BLaER1 (cell line): ENCODE results near the gene BLOC1S4.

ENCODE experiments used
- H3K27ac ChIP-seq: shearing (Covaris generic); formaldehyde crosslinking; 2 replicates; pipeline ENCODE4 v1.8.1; 2022
- H3K27me3 ChIP-seq: shearing (Covaris generic); formaldehyde crosslinking; 2 replicates; pipeline ENCODE4 v1.8.1; 2022
- H3K36me3 ChIP-seq: shearing (Covaris generic); formaldehyde crosslinking; 2 replicates; pipeline ENCODE4 v1.8.1; 2022
- H3K4me1 ChIP-seq: shearing (Covaris generic); formaldehyde crosslinking; 2 replicates; pipeline ENCODE4 v1.8.1; 2022
- H3K4me2 ChIP-seq: shearing (Covaris generic); formaldehyde crosslinking; 2 replicates; pipeline ENCODE4 v1.8.1; 2022
- H3K4me3 ChIP-seq: shearing (Covaris generic); formaldehyde crosslinking; 2 replicates; pipeline ENCODE4 v1.8.1; 2022
- H3K9ac ChIP-seq: shearing (Covaris generic); formaldehyde crosslinking; 2 replicates; pipeline ENCODE4 v1.8.1; 2022
- H3K9me3 ChIP-seq: shearing (Covaris generic); formaldehyde crosslinking; 2 replicates; pipeline ENCODE4 v1.8.1; 2022
- H4K20me1 ChIP-seq: shearing (Covaris generic); formaldehyde crosslinking; 2 replicates; pipeline ENCODE4 v1.8.1; 2022
- Cebpa-rat ChIP-seq: shearing (Covaris generic); IDR thresholded peaks from 2 replicates; pipeline ENCODE4 v1.8.1; 2022

Gene BLOC1S4

GRCh38 chr4:6714954-6715353, 1.0 kb upstream of the BLOC1S4 start:
- H3K27me3 ChIP-seq = no peaks in the 10 kb centered on the region
- no peaks in the 10 kb centered on the region for H3K9me3 ChIP-seq
- TF ChIP-seq Cebpa-rat = no peak
- H4K20me1 ChIP-seq = peaks cover 34% of the 10 kb centered on the region
- H3K36me3 ChIP-seq = no peaks in the 10 kb centered on the region
- H3K4me1 ChIP-seq = peaks cover 44% of the 10 kb centered on the region
- H3K4me3 ChIP-seq = no peak overlapping the region
- no peak overlapping the region for H3K27ac ChIP-seq
- peak overlapping the region; percentile 84; the same call in 1 of the 2 replicates for H3K4me2 ChIP-seq
- H3K9ac ChIP-seq = no peak overlapping the region

- Histone ChIP-seq H3K36me3 (no peaks in the 10 kb centered on the region), H3K9ac (peak overlapping the region; percentile 95), H3K4me2 (peak overlapping the region; percentile 84), H4K20me1 (peaks cover 34% of the 10 kb centered on the region), H3K27me3 (no peaks in the 10 kb centered on the region), H3K27ac (peak overlapping the region; percentile 96), H3K9me3 (no peaks in the 10 kb centered on the region), H3K4me1 (peaks cover 44% of the 10 kb centered on the region), H3K4me3 (peak overlapping the region; percentile 95)
- no peak for TF ChIP-seq Cebpa-rat
These were observed 313 bp upstream of the BLOC1S4 start for GRCh38 chr4:6715704-6716017.

- Histone ChIP-seq H3K27me3 (no peaks in the 10 kb centered on the region), H3K4me3 (peak overlapping the region; percentile 95), H3K4me2 (peak overlapping the region; percentile 84), H3K4me1 (peaks cover 44% of the 10 kb centered on the region), H3K27ac (peak overlapping the region; percentile 96), H3K9me3 (no peaks in the 10 kb centered on the region), H3K9ac (peak overlapping the region; percentile 95), H4K20me1 (peaks cover 34% of the 10 kb centered on the region), H3K36me3 (no peaks in the 10 kb centered on the region)
- no peak for TF ChIP-seq Cebpa-rat
These were observed 1.1 kb downstream of the BLOC1S4 start for GRCh38 chr4:6716958-6717655.

GRCh38 chr4:6718932-6719610, 3.1 kb downstream of the BLOC1S4 start:
- H4K20me1 ChIP-seq = peaks cover 34% of the 10 kb centered on the region
- no peaks in the 10 kb centered on the region for H3K36me3 ChIP-seq
- no peak for TF ChIP-seq Cebpa-rat
- no peak overlapping the region for H3K9ac ChIP-seq
- no peaks in the 10 kb centered on the region for H3K9me3 ChIP-seq
- H3K4me1 ChIP-seq = peaks cover 44% of the 10 kb centered on the region
- H3K4me2 ChIP-seq = no peak overlapping the region
- H3K27ac ChIP-seq = no peak overlapping the region
- H3K4me3 ChIP-seq = no peak overlapping the region
- H3K27me3 ChIP-seq = no peaks in the 10 kb centered on the region

GRCh38 chr4:6719611-6720179, 3.7 kb downstream of the BLOC1S4 start:
- Histone ChIP-seq H3K4me2 (peak overlapping the region; percentile 65; the same call in 1 of the 2 replicates), H3K27me3 (no peaks in the 10 kb centered on the region), H3K9ac (no peak overlapping the region), H4K20me1 (peaks cover 34% of the 10 kb centered on the region), H3K4me1 (peaks cover 46% of the 10 kb centered on the region), H3K27ac (no peak overlapping the region), H3K9me3 (no peaks in the 10 kb centered on the region), H3K4me3 (no peak overlapping the region), H3K36me3 (no peaks in the 10 kb centered on the region)
- TF ChIP-seq Cebpa-rat = no peak

- H3K36me3 ChIP-seq = no peaks in the 10 kb centered on the region
- H3K9ac ChIP-seq = no peak overlapping the region; the same call in 1 of the 2 replicates
- no peak overlapping the region for H3K4me3 ChIP-seq
- peak overlapping the region; percentile 29; the same call in 1 of the 2 replicates for H3K27ac ChIP-seq
- TF ChIP-seq Cebpa-rat = no peak
- H3K27me3 ChIP-seq = no peaks in the 10 kb centered on the region
- no peaks in the 10 kb centered on the region for H3K9me3 ChIP-seq
- H4K20me1 ChIP-seq = peaks cover 34% of the 10 kb centered on the region
- H3K4me2 ChIP-seq = peak overlapping the region; percentile 65
- H3K4me1 ChIP-seq = peaks cover 50% of the 10 kb centered on the region
These were observed 4.3 kb downstream of the BLOC1S4 start for GRCh38 chr4:6720202-6720699.

- Histone ChIP-seq H3K4me3 (no peak overlapping the region), H3K27me3 (no peaks in the 10 kb centered on the region), H3K9me3 (no peaks in the 10 kb centered on the region), H3K27ac (no peak overlapping the region), H3K4me1 (peaks cover 45% of the 10 kb centered on the region), H3K36me3 (no peaks in the 10 kb centered on the region), H4K20me1 (peaks cover 34% of the 10 kb centered on the region), H3K9ac (no peak overlapping the region; the same call in 1 of the 2 replicates), H3K4me2 (peak overlapping the region; percentile 65; the same call in 1 of the 2 replicates)
- TF ChIP-seq Cebpa-rat = no peak
These were observed 5.1 kb downstream of the BLOC1S4 start for GRCh38 chr4:6721121-6721520.

- Histone ChIP-seq H3K9me3 (no peaks in the 10 kb centered on the region), H3K4me2 (no peak overlapping the region), H4K20me1 (peaks cover 17% of the 10 kb centered on the region), H3K4me3 (no peak overlapping the region), H3K36me3 (no peaks in the 10 kb centered on the region), H3K27me3 (no peaks in the 10 kb centered on the region), H3K4me1 (peaks cover 50% of the 10 kb centered on the region), H3K9ac (no peak overlapping the region), H3K27ac (no peak overlapping the region)
- TF ChIP-seq Cebpa-rat = no peak
These were observed 6.9 kb downstream of the BLOC1S4 start for GRCh38 chr4:6722891-6723290.

GRCh38 chr4:6723851-6724250, 7.9 kb downstream of the BLOC1S4 start:
- no peaks in the 10 kb centered on the region for H3K9me3 ChIP-seq

More at GRCh38 chr4:6723851-6724250, 7.9 kb downstream of the BLOC1S4 start:
- H3K4me1 ChIP-seq = peaks cover 51% of the 10 kb centered on the region
- TF ChIP-seq Cebpa-rat = no peak
- H3K4me3 ChIP-seq = no peak overlapping the region
- peak overlapping the region; percentile 22; the same call in 1 of the 2 replicates for H3K27ac ChIP-seq
- no peaks in the 10 kb centered on the region for H3K27me3 ChIP-seq
- H3K4me2 ChIP-seq = no peak overlapping the region
- no peak overlapping the region for H3K9ac ChIP-seq
- no peaks in the 10 kb centered on the region for H3K36me3 ChIP-seq
- peaks cover 7% of the 10 kb centered on the region for H4K20me1 ChIP-seq
